GM21825 (cell line): ENCODE data around the gene OR2F2.
A peak's percentile ranks its signal among the peaks of the same experiment; 100 is the strongest.

ENCODE experiments used
- ATAC-seq: cut with Tn5 transposase; IDR thresholded peaks from one replicate; pipeline ENCODE4 v1.9.1; 2021; ENCODE audit warnings: mild to moderate bottlenecking, moderate library complexity; ENCODE audit not compliant: unreplicated experiment

OR2F2 gene, protein sequence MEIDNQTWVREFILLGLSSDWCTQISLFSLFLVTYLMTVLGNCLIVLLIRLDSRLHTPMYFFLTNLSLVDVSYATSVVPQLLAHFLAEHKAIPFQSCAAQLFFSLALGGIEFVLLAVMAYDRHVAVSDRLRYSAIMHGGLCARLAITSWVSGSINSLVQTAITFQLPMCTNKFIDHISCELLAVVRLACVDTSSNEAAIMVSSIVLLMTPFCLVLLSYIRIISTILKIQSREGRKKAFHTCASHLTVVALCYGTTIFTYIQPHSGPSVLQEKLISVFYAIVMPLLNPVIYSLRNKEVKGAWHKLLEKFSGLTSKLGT

GRCh38 chr7:143934526-143935325 is at the start of gene OR2F2:
Gene OR2F2, plus strand, starts transcription at chr7:143935233. Its CDS starts 0 bp downstream, at chr7:143935233.
- ATAC-seq = no peak

DNA sequence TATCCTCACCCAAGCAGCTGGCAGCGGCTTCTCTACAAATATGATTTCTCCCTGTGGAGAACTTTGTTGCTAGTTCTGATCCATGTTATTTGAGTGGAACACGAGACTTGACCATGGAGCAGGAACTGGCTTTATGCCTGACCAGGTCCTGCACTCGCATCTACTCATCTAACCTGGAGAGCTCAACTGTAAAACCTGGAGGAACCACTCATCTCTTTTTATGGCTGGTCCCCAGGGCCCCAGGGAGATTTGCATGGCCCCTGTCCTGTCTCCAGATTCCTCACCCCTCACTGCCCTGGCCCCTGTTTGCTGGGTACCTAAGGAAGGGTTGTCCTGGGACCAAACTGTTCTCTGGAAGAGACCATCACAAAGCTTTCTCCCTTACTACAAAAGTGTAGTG is 49.1 kb upstream of the OR2F2 start:
- ATAC-seq = peak; percentile 59

DNA sequence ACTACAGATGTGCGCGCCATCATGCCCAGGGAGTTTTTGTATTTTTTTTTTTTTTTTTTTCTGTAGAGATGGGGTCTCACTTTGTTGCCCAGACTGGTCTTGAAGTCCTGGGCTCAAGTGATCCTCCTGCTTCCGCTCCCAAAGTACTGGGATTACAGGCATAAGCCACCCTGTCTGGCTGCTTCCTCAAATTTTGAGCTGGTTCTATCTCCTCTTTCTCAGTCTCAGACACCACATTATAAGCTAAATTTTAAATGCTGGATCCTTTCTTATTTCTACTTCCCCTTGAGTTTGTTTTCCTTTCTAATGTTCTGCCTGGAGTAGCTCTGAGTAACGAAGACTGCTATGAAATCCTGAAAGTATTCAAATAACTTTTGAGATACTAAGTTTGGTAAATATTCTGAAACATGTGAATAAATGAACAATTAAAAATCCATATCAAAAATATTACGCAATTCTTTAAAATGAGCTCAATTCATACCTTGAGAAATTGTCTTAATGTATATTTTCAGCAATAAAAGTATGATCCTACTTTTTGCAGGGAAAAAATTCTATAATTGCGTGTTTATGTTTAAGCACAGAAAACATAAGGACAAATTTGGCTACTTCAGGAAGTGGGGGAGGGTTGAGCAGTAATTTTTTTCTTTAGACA is 48.1 kb upstream of the OR2F2 start:
- no peak for ATAC-seq

DNA sequence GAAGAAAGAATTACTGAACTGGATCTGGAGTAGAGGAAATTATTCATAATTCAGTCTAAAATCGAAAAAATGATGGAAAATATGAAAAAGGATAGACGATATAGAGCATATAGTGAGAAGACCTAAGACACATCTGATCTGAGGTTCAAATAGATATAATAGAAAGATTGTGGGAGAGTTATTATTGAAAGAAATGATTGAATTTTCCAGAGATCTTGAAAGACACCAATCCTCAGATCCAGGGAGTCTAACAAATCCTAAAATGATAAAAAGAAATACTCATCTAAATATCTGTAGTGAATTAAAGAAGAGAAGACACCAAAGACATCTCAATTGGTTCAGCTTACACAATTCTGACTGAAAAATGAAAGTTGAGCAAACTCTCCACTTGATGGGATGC is 46.0 kb upstream of the OR2F2 start:
- ATAC-seq = no peak

- ATAC-seq = no peak
These were observed 44.5 kb upstream of the OR2F2 start for GRCh38 chr7:143890558-143890957.

GRCh38 chr7:143891457-143891856 is 43.6 kb upstream of the OR2F2 start:
- no peak for ATAC-seq

DNA sequence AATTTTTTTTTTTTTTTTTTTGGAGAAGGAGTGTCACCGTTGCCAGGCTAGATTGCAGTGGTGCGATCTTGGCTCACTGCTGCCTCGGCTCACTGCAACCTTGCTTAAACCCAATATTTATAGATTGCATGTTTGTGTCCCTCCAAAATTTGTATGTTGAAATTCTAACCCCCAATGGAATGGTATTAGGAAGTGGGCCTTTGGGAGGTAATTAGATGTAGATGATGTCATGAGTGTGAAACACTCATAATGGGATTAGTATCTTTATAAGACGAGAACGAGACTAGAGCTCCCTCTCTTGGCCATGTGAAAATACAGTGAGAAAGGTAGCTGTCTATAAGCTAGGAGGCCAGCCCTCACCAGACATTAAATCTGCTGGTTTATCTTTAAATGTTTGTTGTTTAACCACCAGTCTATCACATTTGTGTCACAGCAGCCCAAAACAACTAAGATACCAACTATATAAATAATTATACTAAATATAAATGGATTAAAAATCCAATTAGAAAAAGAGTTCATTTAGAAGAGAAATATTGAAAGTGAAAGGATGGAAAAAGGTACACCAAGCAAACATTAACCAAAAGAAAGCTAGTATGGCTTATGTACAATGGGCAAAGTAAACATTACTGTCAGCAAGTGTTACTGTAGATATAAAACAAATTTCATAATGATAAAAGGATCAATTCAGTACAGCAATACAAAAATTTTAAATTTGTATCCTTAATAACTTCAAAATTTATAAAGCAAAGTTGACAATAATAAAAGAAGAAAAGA is 42.3 kb upstream of the OR2F2 start:
- ATAC-seq = peak; percentile 99

- ATAC-seq = no peak
These were observed 38.4 kb upstream of the OR2F2 start for GRCh38 chr7:143896667-143897066.

DNA sequence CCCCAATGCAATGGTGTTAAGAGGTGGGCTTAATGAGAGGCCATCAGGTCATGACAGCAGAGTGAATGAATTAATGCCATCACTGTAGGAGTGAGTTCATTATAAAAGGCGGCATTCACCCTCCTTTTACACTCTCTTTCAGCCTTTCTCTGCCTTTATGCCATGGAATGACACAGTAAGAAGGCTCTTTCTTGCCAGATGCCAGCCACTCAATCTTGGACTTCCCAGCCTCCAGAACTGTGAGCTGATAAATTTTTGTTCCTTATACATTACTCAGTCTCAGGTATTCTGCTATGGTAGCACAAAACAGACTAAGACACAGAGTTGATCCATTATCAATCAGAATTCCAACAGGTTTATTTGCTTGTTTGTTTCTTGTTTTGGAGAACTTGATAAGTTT is 36.2 kb upstream of the OR2F2 start:
- no peak for ATAC-seq

DNA sequence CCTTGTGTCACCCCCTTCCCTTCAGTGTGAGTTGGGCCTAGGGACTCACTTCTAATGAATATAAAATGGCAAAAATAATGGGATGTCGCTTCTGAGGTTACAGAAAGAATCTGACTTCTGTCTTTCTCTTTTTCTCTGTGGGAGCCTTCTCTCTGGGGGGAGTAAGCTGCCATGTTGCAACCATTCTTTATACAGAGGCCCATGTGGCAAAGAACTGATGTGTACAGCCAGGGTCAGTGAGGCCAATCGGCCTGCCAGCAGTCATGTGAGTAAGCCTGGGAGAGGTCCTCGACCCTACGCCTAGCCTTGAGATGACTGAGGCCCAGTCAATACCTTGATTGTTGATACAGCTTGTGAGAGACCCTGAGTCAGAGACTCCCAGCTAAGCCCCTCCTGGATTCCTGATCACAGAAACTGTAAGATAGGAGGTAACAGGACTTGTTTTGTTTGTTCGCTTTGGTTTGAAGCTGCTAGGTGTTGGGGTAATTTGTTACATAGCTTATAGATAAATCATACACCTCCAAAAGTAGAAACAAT is 34.7 kb upstream of the OR2F2 start:
- no peak for ATAC-seq

DNA sequence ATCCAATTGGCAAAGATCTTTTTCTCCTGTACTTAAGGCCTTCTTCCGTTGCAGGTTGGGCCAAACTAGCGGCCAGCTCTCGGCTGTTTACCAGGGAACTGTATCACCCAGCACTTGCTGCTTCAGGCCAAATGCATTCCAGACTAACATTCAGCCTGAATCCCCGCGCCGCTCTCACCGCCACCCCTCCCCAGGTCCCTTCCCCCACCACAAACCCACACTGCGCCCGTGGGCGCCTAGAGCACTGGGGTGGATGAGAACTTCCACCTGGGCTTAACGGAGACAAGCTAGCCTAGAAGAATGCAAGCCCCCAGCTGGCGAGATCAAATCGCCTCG is 33.7 kb upstream of the OR2F2 start:
- no peak for ATAC-seq

DNA sequence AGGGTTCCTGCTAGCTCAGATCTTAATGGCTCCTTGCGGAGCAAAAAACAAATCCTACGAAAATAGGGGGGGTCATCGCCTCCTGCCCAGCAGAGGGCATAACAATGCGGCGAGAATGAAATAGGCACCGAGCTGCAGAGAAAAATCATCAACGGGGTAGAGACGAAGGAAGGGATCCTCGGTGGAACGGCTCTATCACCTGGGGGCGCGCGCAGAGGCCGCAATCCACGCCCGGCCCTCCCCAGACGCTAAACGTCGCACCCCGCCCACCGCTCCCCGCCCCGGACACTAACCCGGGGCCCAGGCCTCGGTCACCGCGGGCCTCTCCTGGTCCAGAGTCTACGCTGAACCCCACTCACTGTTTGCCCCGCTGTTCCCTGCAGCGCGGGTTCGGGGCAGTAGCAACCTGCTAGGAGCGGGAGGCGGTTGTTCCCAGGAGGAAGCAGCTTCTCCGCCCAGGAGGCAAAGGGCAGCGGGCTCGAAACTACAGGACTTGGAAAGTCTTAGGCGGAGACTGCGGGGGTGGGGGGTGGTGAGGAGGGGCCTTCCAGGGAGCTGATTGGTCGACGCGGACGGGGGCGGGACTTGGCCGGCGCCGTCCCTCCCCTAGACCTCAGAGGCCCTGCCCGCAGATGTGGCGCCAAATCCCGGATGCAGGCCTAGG is 33.2 kb upstream of the OR2F2 start, which contains the start of gene TCAF1:
Gene TCAF1 (minus strand): TSS at position 509 of the 664 bp plus-strand sequence. CDS start 25,568 bp downstream, outside the sequence.
- peak; percentile 93 for ATAC-seq

- ATAC-seq = no peak
These were observed 32.6 kb upstream of the OR2F2 start for GRCh38 chr7:143902332-143902899.

DNA sequence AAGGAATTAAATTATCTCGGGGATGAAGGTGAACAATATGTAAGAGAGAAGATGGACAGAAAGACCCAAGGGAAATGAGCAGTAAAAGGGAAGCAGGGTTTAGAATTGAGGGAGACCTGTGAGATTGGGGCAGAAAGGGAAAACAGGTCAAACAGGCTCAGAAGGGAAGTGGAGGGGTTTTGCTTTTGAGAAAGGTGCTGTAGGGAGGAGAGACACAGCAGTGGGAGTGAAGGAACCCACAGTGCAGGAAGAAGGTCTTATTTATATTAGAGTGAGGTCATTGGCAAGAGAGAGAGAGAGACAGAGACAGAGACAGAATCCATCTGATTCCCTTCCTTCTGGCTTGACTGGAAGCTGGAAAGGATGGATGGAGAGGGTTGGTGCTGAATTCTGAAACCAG is 29.5 kb upstream of the OR2F2 start:
- no peak for ATAC-seq

DNA sequence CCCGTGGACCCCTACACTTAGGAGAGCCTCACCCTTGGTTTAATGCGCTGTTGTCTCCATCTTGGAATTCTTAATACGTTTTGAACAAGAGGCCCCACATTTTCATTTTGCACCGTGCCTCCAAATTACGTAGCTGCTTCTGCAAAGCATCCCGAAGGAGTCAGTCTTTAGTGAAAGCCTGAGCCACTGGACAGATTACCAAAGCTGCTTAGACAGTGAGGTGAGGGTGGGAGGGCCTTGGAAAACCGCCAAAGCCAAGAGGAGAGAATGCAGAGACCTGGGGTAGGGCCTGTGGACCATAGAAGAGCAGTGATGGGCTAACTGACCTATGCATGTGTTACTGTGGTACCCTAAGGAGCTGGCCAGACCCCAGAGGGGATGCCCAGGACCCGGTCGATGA is 28.9 kb upstream of the OR2F2 start:
- no peak for ATAC-seq

DNA sequence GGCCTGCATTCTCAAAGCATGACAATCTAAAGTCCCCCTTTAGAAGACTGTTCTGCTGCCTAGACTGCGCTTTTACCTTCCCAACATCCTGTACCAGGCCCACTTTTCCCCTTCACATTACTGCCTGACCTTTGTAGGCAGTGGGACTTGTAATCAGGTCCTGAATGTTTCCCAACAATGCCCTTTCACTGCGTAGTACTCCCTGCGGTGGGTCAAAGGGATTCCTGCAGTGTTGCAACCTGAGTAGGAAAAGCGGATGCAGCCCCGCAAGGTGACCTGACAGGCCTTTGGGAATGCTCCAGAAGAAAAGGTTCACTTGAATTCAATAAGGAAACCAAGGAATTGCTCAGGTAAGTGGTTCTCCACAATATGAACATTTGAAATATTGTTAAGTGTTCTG is 28.1 kb upstream of the OR2F2 start:
- ATAC-seq = no peak

DNA sequence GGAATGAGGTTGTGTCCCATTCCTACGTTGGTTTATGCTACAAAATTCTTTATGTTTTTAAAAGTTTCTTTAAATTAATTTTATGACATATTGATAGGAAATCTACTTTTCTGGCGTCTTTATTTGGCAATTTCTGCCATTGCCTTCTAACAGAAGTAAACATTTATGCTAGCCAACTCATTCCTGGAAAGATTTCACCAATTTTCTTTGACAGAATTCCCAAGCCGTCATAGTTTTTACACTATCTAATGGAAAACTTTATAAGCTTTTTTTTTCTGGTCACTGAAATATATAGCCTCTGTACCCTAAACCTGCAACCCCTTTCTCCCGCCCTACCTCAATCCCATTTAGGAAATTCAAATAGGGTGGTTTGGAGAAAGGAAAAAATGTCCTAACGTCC is 26.9 kb upstream of the OR2F2 start:
- ATAC-seq = no peak

GRCh38 chr7:143909863-143910262 is 25.2 kb upstream of the OR2F2 start:
- no peak for ATAC-seq

- no peak for ATAC-seq
These were observed 24.4 kb upstream of the OR2F2 start for GRCh38 chr7:143910473-143911248.
